H1 (cell line): ENCODE results near the gene SLIT3. TPM values are rescaled to one million over a fixed set of nuclear protein-coding genes. Genes with fewer than 3 reads are reported as not detected.

Experiments used
- CTCF ChIA-PET: fragments of 300-600 bp; sonication (Branson Sonifier 250); formaldehyde crosslinking; loops from one replicate; lab custom pipeline; 2021; ENCODE audit not compliant: partially characterized antibody; lab: Charles Lee
- POLR2A ChIA-PET: fragments of 300-600 bp; sonication (Branson Sonifier 250); formaldehyde crosslinking; loops from one replicate; lab custom pipeline; 2021; ENCODE audit warnings: inconsistent platforms; ENCODE audit not compliant: partially characterized antibody; lab: Charles Lee
- DNase-seq, 2 experiments: peaks; one replicate each; pipeline versions ENCODE4 v3.0.0 to v3.0.0-alpha.2; 2010 to 2022; ENCODE audit warnings: low spot score in 2 of 2, low read depth in 1 of 2, mixed read lengths in 1 of 2
- FAIRE-seq: peaks from 2 replicates; lab custom pipeline; 2011; peaks lifted over from hg19 to GRCh38; lab: Jason Lieb, UNC
- H2AFZ ChIP-seq: 2 replicates; pipeline ENCODE4 v1.8.1; 2012; ENCODE audit warnings: low read length, inconsistent platforms
- H2AK5ac ChIP-seq: 2 replicates; pipeline ENCODE4 v1.6.1; 2013; ENCODE audit warnings: low read depth, low read length
- H2BK120ac ChIP-seq: replicated peaks from 2 replicates; pipeline ENCODE3; 2013; ENCODE audit warnings: low read depth, low read length, inconsistent platforms
- H2BK12ac ChIP-seq: 2 replicates; pipeline ENCODE4 v1.6.1; 2013; ENCODE audit warnings: low read depth, low read length
- H2BK15ac ChIP-seq: 2 replicates; pipeline ENCODE4 v1.6.1; 2013; ENCODE audit warnings: low read length
- H2BK20ac ChIP-seq: 2 replicates; pipeline ENCODE4 v1.6.1; 2013; ENCODE audit warnings: low read length
- H2BK5ac ChIP-seq: 2 replicates; pipeline ENCODE4 v1.6.1; 2013; ENCODE audit warnings: low read depth, low read length
- H3K14ac ChIP-seq: 2 replicates; pipeline ENCODE4 v1.6.1; 2013; ENCODE audit warnings: inconsistent platforms; ENCODE audit not compliant: insufficient read length
- H3K18ac ChIP-seq: 2 replicates; pipeline ENCODE4 v1.6.1; 2013; ENCODE audit warnings: low read length; ENCODE audit errors: extremely low read depth
- H3K23ac ChIP-seq: 2 replicates; pipeline ENCODE4 v1.6.1; 2013; ENCODE audit warnings: inconsistent platforms; ENCODE audit not compliant: insufficient read length
- H3K23me2 ChIP-seq: 2 replicates; pipeline ENCODE4 v1.6.1; 2013; ENCODE audit warnings: low read depth, low read length
- H3K27ac ChIP-seq: 2 replicates; pipeline ENCODE4 v1.6.1; 2011; ENCODE audit warnings: low read depth, low read length, inconsistent platforms
- H3K27me3 ChIP-seq, 4 experiments: replicated peaks in 1 of 4; 1 replicate in 1 of 4; 2 replicates in 3 of 4; pipeline versions ENCODE4 v1.6.1 to v1.8.1; 2011 to 2013; ENCODE audit warnings: low read length in 3 of 4, mild to moderate bottlenecking in 3 of 4, inconsistent platforms in 2 of 4, mixed read lengths in 2 of 4, moderate library complexity in 1 of 4; ENCODE audit not compliant: control insufficient read depth in 3 of 4, insufficient read depth in 3 of 4; ENCODE audit errors: extremely low read depth in 1 of 4
- H3K36me3 ChIP-seq, 4 experiments: 2 replicates each; pipeline versions ENCODE4 v1.6.1 to v1.8.1; 2011 to 2013; ENCODE audit warnings: mild to moderate bottlenecking in 4 of 4, low read length in 3 of 4, moderate library complexity in 2 of 4, control low read depth in 1 of 4, inconsistent platforms in 1 of 4; ENCODE audit not compliant: insufficient read depth in 4 of 4, control insufficient read depth in 2 of 4
- H3K4ac ChIP-seq: replicated peaks from 2 replicates; pipeline ENCODE3; 2013; ENCODE audit warnings: low read length, low read depth, mixed read lengths, inconsistent platforms; ENCODE audit not compliant: insufficient read length
- H3K4me1 ChIP-seq, 4 experiments: replicated peaks in 1 of 4; 1 replicate in 1 of 4; 2 replicates in 3 of 4; pipeline versions ENCODE4 v1.6.1 to v1.8.1; 2011 to 2013; ENCODE audit warnings: low read length in 3 of 4, inconsistent platforms in 2 of 4, mixed read lengths in 1 of 4; ENCODE audit not compliant: insufficient read depth in 4 of 4, control insufficient read depth in 3 of 4
- H3K4me2 ChIP-seq, 2 experiments: 2 replicates each; pipeline versions ENCODE4 v1.6.1 to v1.8.1; 2011 to 2013; ENCODE audit warnings: low read depth in 2 of 2, low read length in 2 of 2, control low read depth in 1 of 2, inconsistent platforms in 1 of 2, mild to moderate bottlenecking in 1 of 2; ENCODE audit not compliant: insufficient read depth in 1 of 2
- H3K4me3 ChIP-seq, 4 experiments: fragments of 200-600, 300-600 bp in 1 of 4; sonication (generic), shearing (Covaris generic), sonication (Bioruptor Twin) in 1 of 4; 2 replicates each; pipeline versions ENCODE4 v1.5.1 to v1.8.1; 2011 to 2016; ENCODE audit warnings: low read length in 4 of 4, low read depth in 3 of 4, control low read depth in 2 of 4, inconsistent platforms in 2 of 4, mild to moderate bottlenecking in 2 of 4, mixed read lengths in 1 of 4, moderate library complexity in 1 of 4; ENCODE audit not compliant: insufficient read depth in 2 of 4; ENCODE audit errors: extremely low read depth in 1 of 4
- H3K56ac ChIP-seq: replicated peaks from 2 replicates; pipeline ENCODE3; 2013; ENCODE audit warnings: low read depth, mild to moderate bottlenecking, mixed read lengths, low read length, inconsistent platforms; ENCODE audit not compliant: insufficient read length
- H3K79me1 ChIP-seq: 2 replicates; pipeline ENCODE4 v1.6.1; 2013; ENCODE audit warnings: low read depth, low read length, control low read depth
- H3K79me2 ChIP-seq, 2 experiments: 2 replicates each; pipeline versions ENCODE4 v1.6.1 to v1.8.1; 2012 to 2013; ENCODE audit warnings: low read length in 2 of 2, mild to moderate bottlenecking in 2 of 2, inconsistent platforms in 1 of 2; ENCODE audit not compliant: insufficient read depth in 2 of 2, control insufficient read depth in 1 of 2
- H3K9ac ChIP-seq, 4 experiments: replicated peaks in 1 of 4; 1 replicate in 1 of 4; 2 replicates in 3 of 4; pipeline versions ENCODE4 v1.6.1 to v1.8.1; 2011 to 2013; ENCODE audit warnings: low read depth in 3 of 4, low read length in 3 of 4, control low read depth in 2 of 4, mild to moderate bottlenecking in 2 of 4, moderate library complexity in 2 of 4, inconsistent platforms in 1 of 4; ENCODE audit errors: extremely low read depth in 1 of 4
- H3K9me3 ChIP-seq, 2 experiments: 2 replicates each; pipeline versions ENCODE4 v1.6.1 to v1.8.1; 2012 to 2013; ENCODE audit warnings: mild to moderate bottlenecking in 2 of 2, moderate library complexity in 2 of 2, control low read depth in 1 of 2, inconsistent platforms in 1 of 2, low read depth in 1 of 2, low read length in 1 of 2, mixed read lengths in 1 of 2; ENCODE audit not compliant: insufficient read depth in 2 of 2
- H4K20me1 ChIP-seq, 2 experiments: replicated peaks in 1 of 2; 2 replicates each; pipeline versions ENCODE3 to v1.8.1; 2011 to 2013; ENCODE audit warnings: inconsistent platforms in 2 of 2, low read length in 2 of 2, mild to moderate bottlenecking in 1 of 2; ENCODE audit not compliant: insufficient read depth in 2 of 2, control insufficient read depth in 1 of 2
- H4K5ac ChIP-seq: 2 replicates; pipeline ENCODE4 v1.6.1; 2013; ENCODE audit warnings: low read length, low read depth, mixed read lengths, inconsistent platforms; ENCODE audit not compliant: insufficient read length
- H4K8ac ChIP-seq: 2 replicates; pipeline ENCODE4 v1.8.0; 2013; ENCODE audit warnings: mild to moderate bottlenecking, moderate library complexity, low read length, inconsistent platforms; ENCODE audit not compliant: insufficient read depth; ENCODE audit errors: extremely low read depth
- H4K91ac ChIP-seq: replicated peaks from 2 replicates; pipeline ENCODE3; 2013; ENCODE audit warnings: low read length, mixed read lengths, inconsistent platforms; ENCODE audit not compliant: insufficient read length
- NANOG ChIP-seq: IDR thresholded peaks from 2 replicates; pipeline ENCODE4 v1.6.1; 2011; ENCODE audit warnings: low read length, low read depth, mild to moderate bottlenecking, inconsistent platforms; ENCODE audit not compliant: insufficient read depth, poor library complexity, severe bottlenecking
- PHF8 ChIP-seq: fragments of 200-600 bp; sonication (generic); conservative IDR thresholded peaks from 2 replicates; pipeline ENCODE4 v1.7.1; 2012; ENCODE audit warnings: low read depth, mild to moderate bottlenecking, inconsistent platforms, low read length, moderate library complexity
- POLR2A ChIP-seq, 2 experiments: IDR thresholded peaks; 1 replicate in 1 of 2; 2 replicates in 1 of 2; pipeline ENCODE4 v1.6.1; 2011; ENCODE audit warnings: low read depth in 2 of 2, low read length in 2 of 2, mild to moderate bottlenecking in 2 of 2; ENCODE audit errors: control extremely low read depth in 1 of 2
- POU5F1 ChIP-seq: IDR thresholded peaks from 2 replicates; pipeline ENCODE4 v1.6.1; 2011; ENCODE audit warnings: low read depth, mild to moderate bottlenecking, low read length, moderate library complexity
- WGBS, 2 experiments: shearing (Covaris generic) in 1 of 2; methylation state at CpG; one replicate each; pipeline versions ENCODE4 v1.1.6 to v1.1.7; 2013 to 2015; ENCODE audit warnings: low lambda C conversion rate in 2 of 2, mixed read lengths in 2 of 2, inconsistent platforms in 1 of 2, low coverage in 1 of 2, missing lambda C conversion rate in 1 of 2; ENCODE audit not compliant: insufficient replicate concordance in 2 of 2, insufficient coverage in 1 of 2, insufficient read length in 1 of 2; ENCODE audit errors: extremely low coverage in 1 of 2, missing lambda C conversion rate in 1 of 2; 5-methylcytosine and 5-hydroxymethylcytosine counted together
- polyA plus RNA-seq, 7 experiments: library from polyadenylated mRNA; depleted of rRNA in 3 of 7; stranded (reverse) in 5 of 7; unstranded in 2 of 7; fragments of >200 nt in 5 of 7; fragments of 200-250 nt in 2 of 7; gene quantifications; 1 replicate in 5 of 7; 2 replicates in 1 of 7; 4 replicates in 1 of 7; pipeline versions ENCODE4 v1.2.1 to v1.2.3, GENCODE V29; 2011 to 2013; ENCODE audit warnings: missing spikeins in 2 of 7, mixed read lengths in 2 of 7
- total RNA-seq: library from RNA; stranded (reverse); fragmentation: NEBNext Ultra II Directional; extraction: Animal tissue kit (Norgen Biotek cat#: 25700); gene quantifications from 2 replicates; pipeline ENCODE4 v1.2.1, GENCODE V29; 2021

The SLIT3 gene
- total and polyA plus RNA-seq, 2 of the 8 experiments (the other 6 are each of a cell fraction or from before 2014, with no cell fraction given), result 1.1 to 1.2 TPM

DNA sequence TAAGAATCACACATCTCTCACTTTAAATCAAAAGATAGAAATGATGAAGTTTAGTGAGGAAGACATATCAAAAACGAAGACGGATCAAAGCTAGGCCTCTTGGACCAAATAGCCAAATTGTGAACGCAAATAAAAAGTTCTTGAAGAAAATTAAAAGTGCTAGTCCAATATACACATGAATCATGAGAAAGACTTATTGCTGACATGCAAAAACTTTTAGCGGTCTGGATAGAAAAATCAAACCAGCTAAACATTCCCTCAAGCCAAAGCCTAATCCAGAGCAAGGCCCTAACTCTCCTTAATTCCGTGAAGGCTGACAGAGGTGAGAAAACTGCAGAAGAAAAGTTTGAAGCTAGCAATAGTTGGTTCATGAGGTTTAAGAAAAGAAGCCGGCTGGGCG lies 557.3 kb downstream of the SLIT3 start:
- Histone ChIP-seq H3K23me2 (peaks cover 10% of the 10 kb centered on the region; the same call in 1 of the 2 replicates), H3K9ac (no peak overlapping the region), H3K36me3 (no peaks in the 10 kb centered on the region), H3K56ac (no peak overlapping the region), H3K4me2 (no peak overlapping the region), H4K91ac (no peak overlapping the region), H3K27ac (no peak overlapping the region), H2BK12ac (no peak overlapping the region), H3K9me3 (no peaks in the 10 kb centered on the region), H3K4ac (no peak overlapping the region), H2BK120ac (no peak overlapping the region), H4K20me1 (peaks cover 0 to 1% of the 10 kb centered on the region in 2 experiments), H4K5ac (no peak overlapping the region), H3K4me1 (no peaks in the 10 kb centered on the region), H3K4me3 (no peak overlapping the region), H2AFZ (no peak overlapping the region), H3K27me3 (peaks cover 0 to 3% (median 0%) of the 10 kb centered on the region in 4 experiments; a peak in 1 of 7 replicates), H3K23ac (no peak overlapping the region), H2BK20ac (no peak overlapping the region), H2BK15ac (no peak overlapping the region), H2AK5ac (no peak overlapping the region), H4K8ac (no peak overlapping the region), H3K14ac (no peak overlapping the region), H3K79me1 (no peaks in the 10 kb centered on the region), H2BK5ac (no peak overlapping the region), H3K79me2 (no peaks in the 10 kb centered on the region), H3K18ac (no peak overlapping the region)
- no peak for DNase-seq
- ChIA-PET CTCF (interaction anchor here (0.6 to 1.8 kb wide), 7 partner anchors 31 to 836 kb away, joined by 3 read pairs; no protein-coding TSS in a partner anchor), POLR2A (no interaction called here)
- TF ChIP-seq PHF8 (no peak), POU5F1 (no peak), NANOG (no peak), POLR2A (IDR thresholded peaks at IDR 0.05; ENCODE audit: control extremely low read depth in 1 of 2, low read depth in 2 of 2, low read length in 2 of 2) (no peak)
- WGBS, 2 experiments, result 82% methylated on average over 7 of the region's 7 CpGs; no CpG with 5 or more reads in 1 of the 2 experiments
- no peak for FAIRE-seq
